Measurements from ENCODE around the gene RNF166. TPM values are rescaled to one million over a fixed set of nuclear protein-coding genes. Genes with fewer than 3 reads are reported as not detected.

RNF166 gene
- total RNA-seq, 1 experiment from 2014 or later, result 26.5 TPM

DNA sequence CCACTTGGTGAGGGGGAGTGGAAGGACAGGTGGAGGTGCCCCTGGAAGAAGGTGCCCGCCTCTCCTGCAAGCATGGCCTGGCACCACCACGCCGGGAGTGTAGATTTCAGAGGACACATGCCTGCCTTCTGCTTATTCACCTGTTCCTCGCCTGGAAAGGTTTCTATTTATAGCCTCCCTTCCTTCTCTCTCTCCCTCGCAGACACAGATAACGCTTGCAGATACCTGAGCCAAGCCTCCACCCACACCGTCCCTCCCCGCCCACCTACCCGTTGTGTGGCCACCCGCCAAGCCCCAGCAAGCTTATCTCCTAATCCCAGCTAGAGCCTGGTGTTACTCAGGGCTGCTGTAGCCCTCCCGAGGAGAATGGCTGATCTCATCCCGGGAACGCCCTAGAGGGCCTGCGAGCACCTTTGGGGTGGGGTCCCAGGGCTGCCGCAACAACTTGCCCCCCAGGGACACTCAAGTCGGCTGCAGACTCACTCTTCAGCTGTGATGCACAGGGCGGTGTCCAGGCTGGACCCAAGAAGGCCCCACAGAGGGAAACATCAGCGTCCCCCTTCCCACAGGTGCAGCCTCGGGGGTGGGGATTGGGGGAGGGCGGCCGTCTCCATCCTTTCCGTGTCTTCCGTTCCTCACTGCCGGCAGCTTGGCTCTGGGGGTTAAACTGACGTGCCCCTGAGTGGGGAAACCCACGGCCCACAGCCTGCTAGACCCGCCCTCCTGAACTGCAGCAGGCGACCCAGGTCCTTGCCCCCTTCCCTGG, 18.0 kb downstream of the RNF166 start:
- Histone ChIP-seq H3K9ac (ENCODE audit: extremely low read depth, insufficient read length, low read length) (no peak overlapping the region), H2BK120ac (ENCODE audit: low read depth, low read length, poor library complexity, severe bottlenecking) (no peak overlapping the region), H3K18ac (ENCODE audit: insufficient read length, low read depth, low read length) (no peak overlapping the region), H4K5ac (ENCODE audit: insufficient read length, low read depth, low read length) (no peak overlapping the region), H4K20me1 (ENCODE audit: control insufficient read depth, insufficient read depth, insufficient read length) (no peaks in the 10 kb centered on the region), H3K23me2 (ENCODE audit: insufficient read length, low read depth, low read length, poor library complexity, severe bottlenecking) (peaks cover 12% of the 10 kb centered on the region), H3K27me3 (ENCODE audit: insufficient read depth, low read length) (no peaks in the 10 kb centered on the region; the same call in 1 of the 2 replicates), H3K4ac (ENCODE audit: low read depth, low read length) (no peak overlapping the region), H4K91ac (ENCODE audit: insufficient read length, low read depth, low read length) (no peak overlapping the region), H3K23ac (ENCODE audit: insufficient read length, low read depth, low read length) (no peak overlapping the region), H3T11ph (ENCODE audit: low read length) (no peak overlapping the region), H3K56ac (ENCODE audit: insufficient read length, low read depth, low read length) (no peak overlapping the region), H3K9me3 (ENCODE audit: control insufficient read depth, low read depth, low read length) (no peaks in the 10 kb centered on the region), H3K79me2 (ENCODE audit: insufficient read depth, low read length) (no peaks in the 10 kb centered on the region), H2BK15ac (ENCODE audit: low read depth, low read length) (no peak overlapping the region), H3K79me1 (ENCODE audit: insufficient read depth, low read depth, low read length, poor library complexity, severe bottlenecking) (no peaks in the 10 kb centered on the region), H2AFZ (ENCODE audit: low read length) (no peak overlapping the region), H3K14ac (ENCODE audit: insufficient read depth, low read length) (no peak overlapping the region), H2BK12ac (ENCODE audit: insufficient read length, low read depth, low read length) (no peak overlapping the region), H3K4me1 (ENCODE audit: insufficient read depth, low read length) (no peaks in the 10 kb centered on the region), H2BK20ac (ENCODE audit: low read depth, low read length, poor library complexity, severe bottlenecking) (no peak overlapping the region), H2BK5ac (ENCODE audit: insufficient read length, low read length) (no peak overlapping the region), H2AK5ac (ENCODE audit: insufficient read length, low read length) (no peak overlapping the region), H3K4me2 (ENCODE audit: insufficient read depth, insufficient read length, low read length) (no peak overlapping the region), H4K8ac (replicated peaks; ENCODE audit: insufficient read length, low read depth, low read length) (no peak overlapping the region), H3K27ac (ENCODE audit: insufficient read length, low read depth, low read length) (no peak overlapping the region)
- no peaks in the 10 kb centered on the region for H3K36me3 Mint-ChIP-seq (ENCODE audit: insufficient read depth in 1 of 3, low read depth in 3 of 3)
- no peaks in the 10 kb centered on the region for H3K9me3 Mint-ChIP-seq
- DNase-seq, result no peak
- TF ChIP-seq, protein P1, sequence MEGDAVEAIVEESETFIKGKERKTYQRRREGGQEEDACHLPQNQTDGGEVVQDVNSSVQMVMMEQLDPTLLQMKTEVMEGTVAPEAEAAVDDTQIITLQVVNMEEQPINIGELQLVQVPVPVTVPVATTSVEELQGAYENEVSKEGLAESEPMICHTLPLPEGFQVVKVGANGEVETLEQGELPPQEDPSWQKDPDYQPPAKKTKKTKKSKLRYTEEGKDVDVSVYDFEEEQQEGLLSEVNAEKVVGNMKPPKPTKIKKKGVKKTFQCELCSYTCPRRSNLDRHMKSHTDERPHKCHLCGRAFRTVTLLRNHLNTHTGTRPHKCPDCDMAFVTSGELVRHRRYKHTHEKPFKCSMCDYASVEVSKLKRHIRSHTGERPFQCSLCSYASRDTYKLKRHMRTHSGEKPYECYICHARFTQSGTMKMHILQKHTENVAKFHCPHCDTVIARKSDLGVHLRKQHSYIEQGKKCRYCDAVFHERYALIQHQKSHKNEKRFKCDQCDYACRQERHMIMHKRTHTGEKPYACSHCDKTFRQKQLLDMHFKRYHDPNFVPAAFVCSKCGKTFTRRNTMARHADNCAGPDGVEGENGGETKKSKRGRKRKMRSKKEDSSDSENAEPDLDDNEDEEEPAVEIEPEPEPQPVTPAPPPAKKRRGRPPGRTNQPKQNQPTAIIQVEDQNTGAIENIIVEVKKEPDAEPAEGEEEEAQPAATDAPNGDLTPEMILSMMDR (conservative IDR thresholded peaks at IDR 0.05), result no peak
- no peak overlapping the region for H3K27ac Mint-ChIP-seq
- H3K4me3 Mint-ChIP-seq, result no peak overlapping the region; a peak in 1 of 5 replicates
- H3K4me1 Mint-ChIP-seq, result peaks cover 19 to 26% of the 10 kb centered on the region in 2 experiments
- WGBS (ENCODE audit: extremely low coverage, insufficient read length, low lambda C conversion rate), result no CpG with 5 or more reads among the region's 28 CpGs
- H3K27me3 Mint-ChIP-seq (ENCODE audit: low read depth), result peaks cover 38% of the 10 kb centered on the region

Data from H9 (cell line).